ENCODE measurements around the gene SUCLG2.

GRCh38 chr3:67414740-67415139 is 239.7 kb downstream of the SUCLG2 start:
- no peak for TF ChIP-seq CTCF (conservative IDR thresholded peaks at IDR 0.05 in 1 of 2, IDR thresholded peaks at IDR 0.05 in 1 of 2; ENCODE audit: low read depth in 1 of 2, low read length in 2 of 2)
- TF ChIP-seq EZH2 (IDR thresholded peaks at IDR 0.05; ENCODE audit: low read length, missing control alignments) = no peak
